ENCODE data around the gene ELOVL6. TPM values are rescaled to one million over a fixed set of nuclear protein-coding genes. Genes with fewer than 3 reads are reported as not detected.

Gene ELOVL6
- total RNA-seq, 5 donors from 2014 or later (not counting 1 experiment from before 2014, with no cell fraction given): 1.1 to 2.9 (median 2.0) TPM

GRCh38 chr4:110108422-110108821, 90.0 kb downstream of the ELOVL6 start:
- Histone ChIP-seq H3K9me3 (no peaks in the 10 kb centered on the region), H3K4me3 (ENCODE audit: control insufficient read depth in 1 of 2, extremely low read depth in 1 of 2, low read length in 1 of 2) (no peak overlapping the region), H3K27me3 (replicated peaks in 1 of 2; ENCODE audit: control insufficient read depth in 2 of 2, extremely low read depth in 1 of 2, insufficient read depth in 2 of 2, low read length in 1 of 2) (no peaks in the 10 kb centered on the region), H3K36me3 (ENCODE audit: control insufficient read depth in 2 of 2, extremely low read depth in 1 of 2, insufficient read depth in 1 of 2, low read length in 1 of 2) (peaks cover 0 to 4% of the 10 kb centered on the region in 2 donors), H3K27ac (ENCODE audit: low read length) (no peak overlapping the region), H3K4me1 (ENCODE audit: control insufficient read depth in 1 of 2, extremely low read depth in 1 of 2, insufficient read depth in 2 of 2, low read length in 2 of 2) (no peaks in the 10 kb centered on the region)
- H3K9me3 Mint-ChIP-seq: no peaks in the 10 kb centered on the region
- H3K27ac Mint-ChIP-seq: no peak overlapping the region
- DNase-seq (no peak), ATAC-seq (replicated peaks in 1 of 4) (no peak)
- no peak overlapping the region for H3K4me3 Mint-ChIP-seq
- peaks cover 0 to 2% (median 0%) of the 10 kb centered on the region in 3 donors for H3K4me1 Mint-ChIP-seq
- ChIA-PET CTCF (no interaction called here), POLR2A (interaction anchor here in 1 of 2 donors (0.6 kb wide), 1 partner anchor 11 kb away, joined by 3 read pairs; no protein-coding TSS in a partner anchor)
- WGBS (ENCODE audit: insufficient coverage): no CpG with 5 or more reads among the region's 3 CpGs
- peaks cover 3% of the 10 kb centered on the region for H3K36me3 Mint-ChIP-seq
- H3K27me3 Mint-ChIP-seq: no peaks in the 10 kb centered on the region

DNA sequence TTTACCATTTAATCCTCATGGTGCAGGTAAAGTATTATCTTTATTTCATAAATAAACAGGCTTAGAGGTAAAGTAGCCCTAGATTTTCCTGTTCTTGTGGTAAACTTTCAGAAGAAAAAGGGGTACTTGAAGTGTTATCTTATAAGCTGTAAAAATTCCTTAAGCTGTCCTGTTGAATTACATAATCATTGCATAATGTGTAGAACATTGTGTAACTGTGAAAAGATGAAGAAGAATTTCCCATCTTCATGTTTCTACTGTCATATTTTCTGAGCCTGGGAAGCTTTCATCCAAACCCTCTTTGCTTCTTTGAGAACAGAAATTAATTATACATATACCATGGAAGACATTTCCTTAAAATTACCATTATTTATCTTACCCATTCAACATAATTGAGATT, 90.5 kb downstream of the ELOVL6 start:
- no peaks in the 10 kb centered on the region for H3K4me1 ChIP-seq (ENCODE audit: control insufficient read depth in 1 of 2, extremely low read depth in 1 of 2, insufficient read depth in 2 of 2, low read length in 2 of 2)
- peaks cover 0 to 4% of the 10 kb centered on the region in 2 donors for H3K36me3 ChIP-seq (ENCODE audit: control insufficient read depth in 2 of 2, extremely low read depth in 1 of 2, insufficient read depth in 1 of 2, low read length in 1 of 2)
- H3K27me3 ChIP-seq (replicated peaks in 1 of 2; ENCODE audit: control insufficient read depth in 2 of 2, extremely low read depth in 1 of 2, insufficient read depth in 2 of 2, low read length in 1 of 2): no peaks in the 10 kb centered on the region
- DNase-seq (no peak), ATAC-seq (replicated peaks in 1 of 4) (no peak)
- H3K27ac ChIP-seq (ENCODE audit: low read length): no peak overlapping the region
- Mint-ChIP-seq H3K9me3 (no peaks in the 10 kb centered on the region), H3K27ac (no peak overlapping the region), H3K4me3 (no peak overlapping the region), H3K27me3 (no peaks in the 10 kb centered on the region), H3K4me1 (peaks cover 0 to 2% (median 0%) of the 10 kb centered on the region in 3 donors), H3K36me3 (peaks cover 3% of the 10 kb centered on the region)
- H3K4me3 ChIP-seq (ENCODE audit: control insufficient read depth in 1 of 2, extremely low read depth in 1 of 2, low read length in 1 of 2): no peak overlapping the region
- ChIA-PET CTCF (no interaction called here), POLR2A (interaction anchor here in 1 of 2 donors (0.6 kb wide), 2 partner anchors 11 to 61 kb away, joined by 3 read pairs; no protein-coding TSS in a partner anchor)
- H3K9me3 ChIP-seq: no peaks in the 10 kb centered on the region

DNA sequence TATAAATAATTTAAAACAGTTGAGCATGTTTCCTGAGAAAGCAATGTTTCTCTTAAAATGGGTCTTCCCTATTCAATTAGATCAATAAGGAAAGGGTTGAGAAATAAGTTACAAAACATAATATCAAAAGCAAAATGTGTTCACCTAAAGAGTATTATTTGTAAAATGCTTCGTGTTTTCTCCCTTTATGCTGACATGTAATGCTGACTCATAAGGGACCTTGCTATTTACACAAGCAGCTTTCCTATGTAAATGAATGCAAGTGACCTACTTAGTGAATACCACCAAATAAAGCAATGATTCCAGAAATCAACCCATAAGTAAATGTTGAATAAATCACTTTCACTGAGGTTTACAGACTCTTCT, 91.5 kb downstream of the ELOVL6 start:
- peaks cover 0 to 4% of the 10 kb centered on the region in 2 donors for H3K36me3 ChIP-seq (ENCODE audit: control insufficient read depth in 2 of 2, extremely low read depth in 1 of 2, insufficient read depth in 1 of 2, low read length in 1 of 2)
- H3K4me1 ChIP-seq (ENCODE audit: control insufficient read depth in 1 of 2, extremely low read depth in 1 of 2, insufficient read depth in 2 of 2, low read length in 2 of 2): no peaks in the 10 kb centered on the region
- H3K9me3 ChIP-seq: no peaks in the 10 kb centered on the region
- Mint-ChIP-seq H3K36me3 (peaks cover 3% of the 10 kb centered on the region), H3K4me1 (peaks cover 0 to 2% (median 0%) of the 10 kb centered on the region in 3 donors), H3K27ac (no peak overlapping the region), H3K4me3 (no peak overlapping the region), H3K27me3 (no peaks in the 10 kb centered on the region), H3K9me3 (no peaks in the 10 kb centered on the region)
- DNase-seq: no peak
- ChIA-PET POLR2A (no interaction called here), CTCF (no interaction called here)
- no peak overlapping the region for H3K27ac ChIP-seq (ENCODE audit: low read length)
- no peak for ATAC-seq (replicated peaks in 1 of 4)
- no peaks in the 10 kb centered on the region for H3K27me3 ChIP-seq (replicated peaks in 1 of 2; ENCODE audit: control insufficient read depth in 2 of 2, extremely low read depth in 1 of 2, insufficient read depth in 2 of 2, low read length in 1 of 2)
- WGBS (ENCODE audit: insufficient coverage): no CpG with 5 or more reads among the region's 1 CpG
- H3K4me3 ChIP-seq (ENCODE audit: control insufficient read depth in 1 of 2, extremely low read depth in 1 of 2, low read length in 1 of 2): no peak overlapping the region

DNA sequence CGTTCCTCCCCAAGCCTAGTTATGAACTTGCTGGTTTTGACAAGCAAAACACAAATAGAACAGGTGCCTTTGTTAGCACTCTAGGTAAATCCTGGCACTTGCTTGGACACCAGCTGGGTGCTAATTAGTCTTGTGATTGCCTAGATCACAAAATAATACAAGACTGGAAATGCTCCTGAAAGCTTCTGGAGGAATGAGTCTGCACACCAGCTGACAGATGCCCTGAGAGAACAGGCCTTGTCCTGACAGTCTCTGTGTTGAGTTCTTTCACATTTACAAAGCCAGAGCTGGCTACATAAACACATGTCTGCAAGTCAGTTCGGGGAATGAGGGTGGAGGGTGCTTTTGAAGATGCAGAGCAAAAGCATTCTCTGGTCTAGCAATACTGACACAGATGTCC, 93.8 kb downstream of the ELOVL6 start:
- POLR2A ChIA-PET: no interaction called here

GRCh38 chr4:110099638-110100037, 98.8 kb downstream of the ELOVL6 start:
- CTCF ChIA-PET: no interaction called here
- DNase-seq (no peak), ATAC-seq (replicated peaks in 1 of 4) (no peak)
- H3K4me3 ChIP-seq (ENCODE audit: control insufficient read depth in 1 of 2, extremely low read depth in 1 of 2, low read length in 1 of 2): no peak overlapping the region
- no peak overlapping the region for H3K27ac ChIP-seq (ENCODE audit: low read length)
- H3K27me3 ChIP-seq (replicated peaks in 1 of 2; ENCODE audit: control insufficient read depth in 2 of 2, extremely low read depth in 1 of 2, insufficient read depth in 2 of 2, low read length in 1 of 2): no peaks in the 10 kb centered on the region
- peaks cover 0 to under 1% of the 10 kb centered on the region in 2 donors for H3K36me3 ChIP-seq (ENCODE audit: control insufficient read depth in 2 of 2, extremely low read depth in 1 of 2, insufficient read depth in 1 of 2, low read length in 1 of 2)
- Mint-ChIP-seq H3K4me3 (no peak overlapping the region), H3K27me3 (no peaks in the 10 kb centered on the region), H3K36me3 (no peaks in the 10 kb centered on the region), H3K9me3 (no peaks in the 10 kb centered on the region), H3K27ac (no peak overlapping the region), H3K4me1 (no peaks in the 10 kb centered on the region)
- no peaks in the 10 kb centered on the region for H3K9me3 ChIP-seq
- POLR2A ChIA-PET: no interaction called here
- no peaks in the 10 kb centered on the region for H3K4me1 ChIP-seq (ENCODE audit: control insufficient read depth in 1 of 2, extremely low read depth in 1 of 2, insufficient read depth in 2 of 2, low read length in 2 of 2)

More for the DNA sequence above, 93.8 kb downstream of the ELOVL6 start:
- WGBS (ENCODE audit: insufficient coverage): 83% methylated on average over 1 of the region's 2 CpGs
- Mint-ChIP-seq H3K9me3 (no peaks in the 10 kb centered on the region), H3K27me3 (no peaks in the 10 kb centered on the region), H3K36me3 (no peaks in the 10 kb centered on the region), H3K27ac (no peak overlapping the region), H3K4me1 (peaks cover 0 to 2% (median 0%) of the 10 kb centered on the region in 3 donors), H3K4me3 (no peak overlapping the region)
- ATAC-seq (replicated peaks in 1 of 4) (no peak), DNase-seq (no peak)
- Histone ChIP-seq H3K4me3 (ENCODE audit: control insufficient read depth in 1 of 2, extremely low read depth in 1 of 2, low read length in 1 of 2) (no peak overlapping the region), H3K27me3 (replicated peaks in 1 of 2; ENCODE audit: control insufficient read depth in 2 of 2, extremely low read depth in 1 of 2, insufficient read depth in 2 of 2, low read length in 1 of 2) (no peaks in the 10 kb centered on the region), H3K4me1 (ENCODE audit: control insufficient read depth in 1 of 2, extremely low read depth in 1 of 2, insufficient read depth in 2 of 2, low read length in 2 of 2) (no peaks in the 10 kb centered on the region), H3K9me3 (no peaks in the 10 kb centered on the region), H3K36me3 (ENCODE audit: control insufficient read depth in 2 of 2, extremely low read depth in 1 of 2, insufficient read depth in 1 of 2, low read length in 1 of 2) (peaks cover 0 to 4% of the 10 kb centered on the region in 2 donors), H3K27ac (ENCODE audit: low read length) (no peak overlapping the region)
- CTCF ChIA-PET: interaction anchor here in 1 of 2 donors (0.8 kb wide), 1 partner anchor 55 kb away, joined by 3 read pairs; no protein-coding TSS in a partner anchor

DNA sequence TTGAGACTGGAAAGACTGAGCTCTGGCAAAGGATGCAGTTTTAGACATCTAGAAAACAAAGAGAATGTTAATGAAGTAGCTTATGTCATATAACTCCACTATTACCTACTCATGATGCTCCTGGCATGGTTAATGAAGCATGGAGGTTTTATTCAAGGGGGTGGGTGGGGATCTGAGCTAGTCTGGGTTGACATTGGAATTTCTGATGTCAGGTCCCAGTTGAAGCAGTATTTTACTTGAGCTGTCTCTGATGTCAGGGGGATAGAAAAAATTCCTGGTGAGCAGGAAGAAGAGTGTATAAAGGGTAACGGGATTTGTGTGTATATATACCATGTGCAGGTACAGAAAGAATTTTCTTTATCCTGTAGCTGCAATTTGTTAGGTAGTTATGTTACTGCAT, 102.0 kb downstream of the ELOVL6 start:
- POLR2A ChIA-PET: no interaction called here
- H3K36me3 ChIP-seq (ENCODE audit: control insufficient read depth in 2 of 2, extremely low read depth in 1 of 2, insufficient read depth in 1 of 2, low read length in 1 of 2): no peaks in the 10 kb centered on the region
- Mint-ChIP-seq H3K4me1 (no peaks in the 10 kb centered on the region), H3K9me3 (no peaks in the 10 kb centered on the region), H3K36me3 (peaks cover 4% of the 10 kb centered on the region), H3K4me3 (no peak overlapping the region), H3K27me3 (no peaks in the 10 kb centered on the region), H3K27ac (no peak overlapping the region)
- no peaks in the 10 kb centered on the region for H3K27me3 ChIP-seq (replicated peaks in 1 of 2; ENCODE audit: control insufficient read depth in 2 of 2, extremely low read depth in 1 of 2, insufficient read depth in 2 of 2, low read length in 1 of 2)
- CTCF ChIA-PET: interaction anchor here in 1 of 2 donors (0.5 kb wide), 1 partner anchor 167 kb away, joined by 3 read pairs; no protein-coding TSS in a partner anchor
- H3K9me3 ChIP-seq: no peaks in the 10 kb centered on the region
- H3K4me3 ChIP-seq (ENCODE audit: control insufficient read depth in 1 of 2, extremely low read depth in 1 of 2, low read length in 1 of 2): no peak overlapping the region
- no CpG with 5 or more reads among the region's 1 CpG for WGBS (ENCODE audit: insufficient coverage)
- no peak for DNase-seq
- ATAC-seq (replicated peaks in 1 of 4): no peak
- H3K27ac ChIP-seq (ENCODE audit: low read length): no peak overlapping the region
- H3K4me1 ChIP-seq (ENCODE audit: control insufficient read depth in 1 of 2, extremely low read depth in 1 of 2, insufficient read depth in 2 of 2, low read length in 2 of 2): no peaks in the 10 kb centered on the region

DNA sequence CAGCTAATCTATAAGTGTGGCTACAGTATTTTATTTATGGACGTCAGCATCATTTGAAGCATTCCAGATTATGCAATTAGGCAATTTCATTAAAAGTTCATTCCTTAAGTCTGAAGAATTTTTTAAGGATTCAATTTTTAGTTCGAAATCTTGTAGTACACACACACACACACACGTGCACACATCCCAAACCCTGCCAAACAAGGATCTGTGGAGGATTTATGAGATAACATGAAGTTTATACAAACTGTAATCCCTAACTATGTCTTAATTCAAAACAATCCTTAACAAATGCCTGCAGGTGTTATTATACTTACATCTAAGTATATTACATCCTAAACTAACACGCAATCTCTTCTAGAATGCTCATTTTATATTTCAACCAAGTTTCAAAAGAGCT, 105.8 kb downstream of the ELOVL6 start:
- Mint-ChIP-seq H3K9me3 (no peaks in the 10 kb centered on the region), H3K4me1 (peaks cover 9 to 15% (median 11%) of the 10 kb centered on the region in 3 donors), H3K27me3 (no peaks in the 10 kb centered on the region), H3K4me3 (no peak overlapping the region), H3K27ac (no peak overlapping the region), H3K36me3 (peaks cover 4% of the 10 kb centered on the region)
- WGBS (ENCODE audit: insufficient coverage): no CpG with 5 or more reads among the region's 4 CpGs
- POLR2A ChIA-PET: no interaction called here
- CTCF ChIA-PET: no interaction called here
- no peaks in the 10 kb centered on the region for H3K36me3 ChIP-seq (ENCODE audit: control insufficient read depth in 2 of 2, extremely low read depth in 1 of 2, insufficient read depth in 1 of 2, low read length in 1 of 2)
- no peak overlapping the region for H3K27ac ChIP-seq (ENCODE audit: low read length)
- no peak for ATAC-seq (replicated peaks in 1 of 4)
- no peaks in the 10 kb centered on the region for H3K9me3 ChIP-seq
- H3K27me3 ChIP-seq (replicated peaks in 1 of 2; ENCODE audit: control insufficient read depth in 2 of 2, extremely low read depth in 1 of 2, insufficient read depth in 2 of 2, low read length in 1 of 2): no peaks in the 10 kb centered on the region
- DNase-seq: no peak
- H3K4me3 ChIP-seq (ENCODE audit: control insufficient read depth in 1 of 2, extremely low read depth in 1 of 2, low read length in 1 of 2): no peak overlapping the region
- no peaks in the 10 kb centered on the region for H3K4me1 ChIP-seq (ENCODE audit: control insufficient read depth in 1 of 2, extremely low read depth in 1 of 2, insufficient read depth in 2 of 2, low read length in 2 of 2)

Data from T-cell (primary cell).